ENCODE measurements around the gene ARHGAP26.

Gene ARHGAP26

GRCh38 chr5:143183989-143184388 is 413.8 kb downstream of the ARHGAP26 start:
- TF ChIP-seq TAF1 (IDR thresholded peaks at IDR 0.05; ENCODE audit: borderline replicate concordance, insufficient read depth, low read length) (no peak), SIN3A (IDR thresholded peaks at IDR 0.05; ENCODE audit: borderline replicate concordance, insufficient read depth, low read length) (no peak), FOXP2 (optimal IDR thresholded peaks at IDR 0.05; ENCODE audit: borderline replicate concordance, extremely low read depth, extremely low read length, insufficient read depth) (no peak), POLR2AphosphoS5 (IDR thresholded peaks at IDR 0.05; ENCODE audit: low read depth, low read length) (no peak), REST (IDR thresholded peaks at IDR 0.05; ENCODE audit: insufficient read depth in 1 of 2, low read depth in 2 of 2, low read length in 2 of 2) (no peak)

- no peak for TF ChIP-seq POLR2AphosphoS5 (IDR thresholded peaks at IDR 0.05; ENCODE audit: low read depth, low read length)
- TF ChIP-seq REST (IDR thresholded peaks at IDR 0.05; ENCODE audit: insufficient read depth in 1 of 2, low read depth in 2 of 2, low read length in 2 of 2) = no peak
- no peak for TF ChIP-seq TAF1 (IDR thresholded peaks at IDR 0.05; ENCODE audit: borderline replicate concordance, insufficient read depth, low read length)
- TF ChIP-seq FOXP2 (optimal IDR thresholded peaks at IDR 0.05; ENCODE audit: borderline replicate concordance, extremely low read depth, extremely low read length, insufficient read depth) = no peak
- no peak for TF ChIP-seq SIN3A (IDR thresholded peaks at IDR 0.05; ENCODE audit: borderline replicate concordance, insufficient read depth, low read length)
These were observed 416.4 kb downstream of the ARHGAP26 start for GRCh38 chr5:143186623-143187022.

- TF ChIP-seq TAF1 (IDR thresholded peaks at IDR 0.05; ENCODE audit: borderline replicate concordance, insufficient read depth, low read length) = no peak
- TF ChIP-seq POLR2AphosphoS5 (IDR thresholded peaks at IDR 0.05; ENCODE audit: low read depth, low read length) = no peak
- TF ChIP-seq REST (IDR thresholded peaks at IDR 0.05; ENCODE audit: insufficient read depth in 1 of 2, low read depth in 2 of 2, low read length in 2 of 2) = no peak
- no peak for TF ChIP-seq FOXP2 (optimal IDR thresholded peaks at IDR 0.05; ENCODE audit: borderline replicate concordance, extremely low read depth, extremely low read length, insufficient read depth)
- TF ChIP-seq SIN3A (IDR thresholded peaks at IDR 0.05; ENCODE audit: borderline replicate concordance, insufficient read depth, low read length) = no peak
These were observed 417.3 kb downstream of the ARHGAP26 start for GRCh38 chr5:143187495-143187894.

GRCh38 chr5:143188083-143188482 is 417.9 kb downstream of the ARHGAP26 start:
- no peak for TF ChIP-seq FOXP2 (optimal IDR thresholded peaks at IDR 0.05; ENCODE audit: borderline replicate concordance, extremely low read depth, extremely low read length, insufficient read depth)
- TF ChIP-seq REST (IDR thresholded peaks at IDR 0.05; ENCODE audit: insufficient read depth in 1 of 2, low read depth in 2 of 2, low read length in 2 of 2) = no peak
- no peak for TF ChIP-seq POLR2AphosphoS5 (IDR thresholded peaks at IDR 0.05; ENCODE audit: low read depth, low read length)
- no peak for TF ChIP-seq TAF1 (IDR thresholded peaks at IDR 0.05; ENCODE audit: borderline replicate concordance, insufficient read depth, low read length)
- TF ChIP-seq SIN3A (IDR thresholded peaks at IDR 0.05; ENCODE audit: borderline replicate concordance, insufficient read depth, low read length) = no peak

GRCh38 chr5:143188692-143189091 is 418.5 kb downstream of the ARHGAP26 start:
- no peak for TF ChIP-seq POLR2AphosphoS5 (IDR thresholded peaks at IDR 0.05; ENCODE audit: low read depth, low read length)
- TF ChIP-seq SIN3A (IDR thresholded peaks at IDR 0.05; ENCODE audit: borderline replicate concordance, insufficient read depth, low read length) = no peak
- TF ChIP-seq REST (IDR thresholded peaks at IDR 0.05; ENCODE audit: insufficient read depth in 1 of 2, low read depth in 2 of 2, low read length in 2 of 2) = no peak
- no peak for TF ChIP-seq FOXP2 (optimal IDR thresholded peaks at IDR 0.05; ENCODE audit: borderline replicate concordance, extremely low read depth, extremely low read length, insufficient read depth)
- TF ChIP-seq TAF1 (IDR thresholded peaks at IDR 0.05; ENCODE audit: borderline replicate concordance, insufficient read depth, low read length) = no peak

All from PFSK-1 (cell line).